Astrocyte of the spinal cord (primary cell): ENCODE results near the gene GADD45A.

ENCODE experiments used
- DNase-seq: peaks from one replicate; pipeline ENCODE4 v3.0.0; 2011; ENCODE audit warnings: low read depth, low spot score
- H3K4me3 ChIP-seq: 2 replicates; pipeline ENCODE4 v1.5.1; 2011; ENCODE audit warnings: low read depth, mild to moderate bottlenecking, low read length, moderate library complexity
- in situ Hi-C: cut with HindIII; loops from 2 replicates; pipeline ENCODE4 v1.10.0; 2017; ENCODE audit warnings: low sequenced_read_pairs
- TF ChIP-seq, protein P1 (sequence below): IDR thresholded peaks from 2 replicates; pipeline ENCODE4 v1.5.1; 2012; ENCODE audit warnings: low read depth, mild to moderate bottlenecking, low read length, inconsistent platforms

Gene GADD45A

DNA sequence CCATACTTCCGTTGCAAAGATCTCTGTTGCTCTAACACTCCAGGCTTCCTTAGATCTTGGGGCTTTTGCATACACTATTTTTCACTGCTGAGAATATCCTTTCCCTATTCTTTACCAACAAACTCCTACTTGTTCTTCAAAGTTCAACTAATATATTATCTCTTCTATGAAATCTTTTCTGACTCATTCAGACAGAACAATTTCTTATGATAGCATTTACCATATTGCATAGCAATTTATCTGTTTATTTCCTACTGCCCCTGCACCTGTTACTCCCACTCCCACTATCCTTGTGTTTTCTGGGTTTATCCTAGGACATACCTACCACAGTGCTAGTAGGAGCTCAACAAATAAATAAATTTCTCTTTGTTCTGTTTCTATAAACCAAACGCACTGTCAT lies 11.0 kb downstream of the GADD45A start:
- TF ChIP-seq, protein P1, sequence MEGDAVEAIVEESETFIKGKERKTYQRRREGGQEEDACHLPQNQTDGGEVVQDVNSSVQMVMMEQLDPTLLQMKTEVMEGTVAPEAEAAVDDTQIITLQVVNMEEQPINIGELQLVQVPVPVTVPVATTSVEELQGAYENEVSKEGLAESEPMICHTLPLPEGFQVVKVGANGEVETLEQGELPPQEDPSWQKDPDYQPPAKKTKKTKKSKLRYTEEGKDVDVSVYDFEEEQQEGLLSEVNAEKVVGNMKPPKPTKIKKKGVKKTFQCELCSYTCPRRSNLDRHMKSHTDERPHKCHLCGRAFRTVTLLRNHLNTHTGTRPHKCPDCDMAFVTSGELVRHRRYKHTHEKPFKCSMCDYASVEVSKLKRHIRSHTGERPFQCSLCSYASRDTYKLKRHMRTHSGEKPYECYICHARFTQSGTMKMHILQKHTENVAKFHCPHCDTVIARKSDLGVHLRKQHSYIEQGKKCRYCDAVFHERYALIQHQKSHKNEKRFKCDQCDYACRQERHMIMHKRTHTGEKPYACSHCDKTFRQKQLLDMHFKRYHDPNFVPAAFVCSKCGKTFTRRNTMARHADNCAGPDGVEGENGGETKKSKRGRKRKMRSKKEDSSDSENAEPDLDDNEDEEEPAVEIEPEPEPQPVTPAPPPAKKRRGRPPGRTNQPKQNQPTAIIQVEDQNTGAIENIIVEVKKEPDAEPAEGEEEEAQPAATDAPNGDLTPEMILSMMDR: no peak
- DNase-seq: no peak
- in situ Hi-C loops: no loop called here
- no peak overlapping the region for H3K4me3 ChIP-seq

DNA sequence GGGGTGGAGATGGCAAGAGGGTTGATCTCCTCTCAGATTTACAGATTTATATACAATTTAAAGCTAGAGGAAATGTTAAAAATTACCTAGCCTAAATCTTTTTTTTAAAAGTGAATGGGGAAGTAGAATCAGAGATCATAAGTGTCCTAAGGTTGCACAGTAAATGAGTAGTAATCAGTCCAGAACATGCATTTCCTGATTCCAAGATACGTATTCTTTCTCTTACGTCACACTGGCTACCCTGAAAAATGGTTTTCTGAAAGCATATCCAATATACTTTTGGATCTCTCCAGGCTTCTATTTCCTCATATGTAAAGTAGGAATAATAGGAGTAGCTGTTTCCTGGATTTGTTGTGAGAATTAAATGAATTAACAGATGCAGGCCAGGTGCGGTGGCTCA lies 11.7 kb downstream of the GADD45A start:
- no peak overlapping the region for H3K4me3 ChIP-seq
- TF ChIP-seq, protein P1: no peak
- DNase-seq: no peak
- in situ Hi-C loops: no loop called here

DNA sequence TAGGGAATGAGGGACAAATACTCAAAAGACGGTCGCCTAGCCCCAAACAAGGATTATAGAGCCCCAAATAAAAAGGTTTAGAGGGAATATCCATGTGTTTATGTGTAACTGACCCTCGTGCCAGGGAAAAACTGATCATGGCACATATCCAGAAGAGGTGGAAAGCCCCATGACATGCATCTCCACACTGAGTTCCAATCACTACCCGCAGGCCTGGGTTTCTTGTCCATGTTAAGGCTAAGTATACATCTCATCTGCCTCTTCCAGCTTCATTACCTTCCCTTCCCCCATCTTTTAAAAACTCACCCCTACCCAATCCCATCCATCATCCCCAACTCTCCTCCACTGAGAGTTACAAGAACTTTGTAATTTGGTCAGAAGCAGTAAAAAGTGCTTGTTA lies 15.2 kb downstream of the GADD45A start:
- in situ Hi-C loops: no loop called here
- H3K4me3 ChIP-seq: no peak overlapping the region
- TF ChIP-seq, protein P1: no peak
- no peak for DNase-seq

DNA sequence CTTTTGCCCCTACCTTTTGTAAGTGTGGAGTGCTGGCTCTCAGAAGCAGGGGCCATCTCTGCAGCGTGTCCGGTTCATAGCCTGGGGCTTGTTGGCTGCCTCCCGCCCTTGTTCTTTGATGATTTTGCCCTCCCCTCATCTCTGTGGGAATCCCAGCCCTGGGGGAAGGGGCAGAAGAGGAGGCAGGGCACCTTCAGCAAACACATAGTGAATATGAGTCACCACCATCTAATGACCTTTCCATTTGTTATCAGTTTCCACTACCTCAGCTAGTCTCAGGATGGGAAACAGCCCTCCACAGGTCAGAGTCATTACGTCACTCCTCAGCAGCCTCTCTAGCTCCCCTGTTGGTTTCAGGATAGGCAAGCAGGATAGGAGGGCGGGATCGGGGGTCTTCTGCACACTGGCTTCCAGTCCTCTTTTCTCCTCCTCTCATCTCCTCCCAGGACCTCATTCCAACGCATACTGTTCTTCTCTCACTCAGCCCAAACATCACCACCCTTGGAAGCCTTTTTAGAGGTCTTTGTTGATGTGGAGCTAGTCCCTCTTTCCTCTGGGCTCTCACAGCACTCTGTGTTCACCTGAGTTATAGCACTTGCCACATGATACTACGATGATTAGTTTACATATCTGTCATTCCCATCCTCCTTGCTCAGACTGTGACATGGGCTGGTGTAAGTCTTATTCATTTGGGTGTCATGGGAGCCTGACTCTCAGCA lies 15.8 kb downstream of the GADD45A start:
- peak; percentile 77 for DNase-seq
- TF ChIP-seq, protein P1: peak; percentile 31
- H3K4me3 ChIP-seq: no peak overlapping the region
- in situ Hi-C loops: no loop called here

DNA sequence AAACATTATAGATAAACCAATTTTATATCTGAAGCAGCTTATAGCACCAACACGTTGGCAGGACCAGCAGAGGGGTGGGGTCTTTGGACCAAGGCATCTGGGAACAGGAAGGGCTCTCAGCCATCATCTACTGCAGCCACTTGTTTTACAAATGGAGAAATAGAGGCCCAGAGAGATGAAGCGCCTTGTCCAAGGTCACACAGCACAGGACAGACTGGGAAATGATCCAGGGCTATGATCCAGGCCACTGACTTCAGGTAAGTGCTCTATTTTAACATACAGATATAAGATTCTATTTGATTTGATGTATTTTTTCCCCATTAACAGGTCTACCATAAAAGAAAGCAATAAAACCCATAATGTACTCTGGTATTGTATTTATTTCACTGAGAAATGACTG lies 16.9 kb downstream of the GADD45A start:
- TF ChIP-seq, protein P1: no peak
- in situ Hi-C loops: no loop called here

DNA sequence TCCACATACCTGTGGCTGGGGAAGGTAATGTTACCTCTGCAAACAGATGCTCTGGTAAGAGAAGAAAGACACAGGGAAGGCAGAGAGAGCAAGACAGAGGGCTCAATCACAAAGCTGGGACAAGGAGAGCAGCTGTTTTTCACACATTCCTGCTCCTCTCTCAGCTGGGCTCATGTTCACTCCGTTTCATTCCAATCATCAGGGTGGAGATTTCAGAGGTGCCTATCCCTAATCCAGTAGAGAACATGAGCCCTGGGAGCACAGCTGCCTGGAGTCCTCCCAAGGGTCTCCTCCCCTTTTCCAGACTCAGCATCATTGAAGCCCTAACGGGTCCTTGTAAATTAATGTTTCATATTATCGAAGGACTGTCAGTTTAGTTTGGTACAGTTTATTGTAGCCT lies 19.4 kb downstream of the GADD45A start:
- in situ Hi-C loops: no loop called here
- DNase-seq: no peak
- no peak overlapping the region for H3K4me3 ChIP-seq
- TF ChIP-seq, protein P1: no peak

More for the DNA sequence above, 16.9 kb downstream of the GADD45A start:
- DNase-seq: no peak
- no peak overlapping the region for H3K4me3 ChIP-seq
